ENCODE data around the gene LYST. TPM values are rescaled to one million over a fixed set of nuclear protein-coding genes. Genes with fewer than 3 reads are reported as not detected.

The LYST gene
- total RNA-seq, result 45.1 and 45.5 TPM in 2 replicates

GRCh38 chr1:235866205-235866912 lies at the start of gene LYST:
Gene LYST (minus strand): TSS chr1:235866906. CDS start chr1:235830417, 36,489 bp downstream.

GRCh38 chr1:235649368-235650163 lies 217.1 kb downstream of the LYST start, which contains the start of gene GNG4:
Gene GNG4 (minus strand): TSS chr1:235649784. CDS start chr1:235583838, 65,946 bp downstream.

Small RNA genes lying within 50 kb of the gene (small RNA-seq; reads per million reads assigned to genes)
- gene MIR1537 (1.4 reads per million, percentile 60 among the genes with 10 or more reads in this experiment), gene RNU6-968P (not detected)

Other genes starting within 250 kb of the LYST start
- 0.11 TPM in 1 of 2 replicates, not detected in the other for gene GNG4, start 217.1 kb downstream of the LYST start, total RNA-seq
- gene NID1, start 198.2 kb upstream of the LYST start, total RNA-seq, result 39.9 and 44.5 TPM in 2 replicates